B cell (primary cell): ENCODE data around the gene TEX35. TPM values are rescaled to one million over a fixed set of nuclear protein-coding genes. Genes with fewer than 3 reads are reported as not detected.
A peak's percentile ranks its signal among the peaks of the same experiment; 100 is the strongest.

Experiments used
- ATAC-seq: fragments of 200-7000 bp; cut with Tn5 transposase; one replicate; pipeline ENCODE4 v1.10.0; 2021; ENCODE audit warnings: low read depth, mild to moderate bottlenecking, moderate number of reproducible peaks, moderate library complexity
- CTCF ChIA-PET: fragments of 350-600 bp; sonication (Branson Sonifier 250); formaldehyde crosslinking; loops from one replicate; lab custom pipeline; 2021; ENCODE audit warnings: antibody characterized with exemption, inconsistent platforms; lab: Charles Lee
- POLR2A ChIA-PET: fragments of 350-600 bp; sonication (Branson Sonifier 250); formaldehyde crosslinking; loops from one replicate; lab custom pipeline; 2021; ENCODE audit warnings: antibody characterized with exemption; lab: Charles Lee
- DNase-seq: peaks from one replicate; pipeline ENCODE4 v3.0.0; 2013
- H2AFZ ChIP-seq: 2 replicates; pipeline ENCODE4 v1.6.1; 2012; ENCODE audit warnings: mild to moderate bottlenecking, low read depth, low read length; ENCODE audit not compliant: insufficient read depth, poor library complexity, severe bottlenecking
- H3K27ac ChIP-seq, 2 donors: 1 replicate in 1 of 2; 2 replicates in 1 of 2; pipeline ENCODE4 v1.5.1; 2012 to 2013; ENCODE audit warnings: low read length in 2 of 2, mild to moderate bottlenecking in 2 of 2, moderate library complexity in 1 of 2
- H3K27me3 ChIP-seq, 4 experiments: fragments of 200-600 bp in 1 of 4; sonication (generic) in 1 of 4; replicated peaks in 1 of 4; 1 replicate in 2 of 4; 2 replicates in 2 of 4; pipeline versions ENCODE4 v1.6.1 to v1.7.0; 2013 to 2016; ENCODE audit warnings: low read length in 3 of 4, mild to moderate bottlenecking in 2 of 4, mixed read lengths in 1 of 4, moderate library complexity in 1 of 4; ENCODE audit not compliant: insufficient read depth in 4 of 4, control insufficient read depth in 3 of 4; ENCODE audit errors: control extremely low read depth in 1 of 4
- H3K36me3 ChIP-seq, 2 experiments: replicated peaks in 1 of 2; 1 replicate in 1 of 2; 2 replicates in 1 of 2; pipeline versions ENCODE4 v1.6.1 to v1.7.1; 2013; ENCODE audit warnings: low read length in 1 of 2; ENCODE audit not compliant: insufficient read depth in 2 of 2, control insufficient read depth in 1 of 2; ENCODE audit errors: control extremely low read depth in 1 of 2, extremely low read depth in 1 of 2
- H3K4me1 ChIP-seq, 2 donors: fragments of 200-600 bp in 1 of 2; sonication (generic) in 1 of 2; 1 replicate in 1 of 2; 2 replicates in 1 of 2; pipeline versions ENCODE4 v1.5.1 to v1.6.1; 2013 to 2017; ENCODE audit warnings: low read length in 2 of 2; ENCODE audit not compliant: control insufficient read depth in 2 of 2, insufficient read depth in 2 of 2
- H3K4me2 ChIP-seq: replicated peaks from 2 replicates; pipeline ENCODE3; 2012; ENCODE audit warnings: mild to moderate bottlenecking, low read depth, low read length; ENCODE audit not compliant: poor library complexity, severe bottlenecking
- H3K4me3 ChIP-seq, 5 experiments: fragments of 200-600 bp in 1 of 5; sonication (generic) in 1 of 5; 1 replicate in 3 of 5; 2 replicates in 2 of 5; pipeline versions ENCODE4 v1.5.1 to v1.7.0; 2011 to 2016; ENCODE audit warnings: low read length in 4 of 5, mild to moderate bottlenecking in 4 of 5, low read depth in 2 of 5, control low read depth in 1 of 5, moderate library complexity in 1 of 5; ENCODE audit not compliant: insufficient read depth in 1 of 5; ENCODE audit errors: control extremely low read depth in 1 of 5, extremely low read depth in 1 of 5
- H3K79me2 ChIP-seq: fragments of 200-600 bp; sonication (generic); one replicate; pipeline ENCODE4 v1.6.0; 2016; ENCODE audit warnings: low read length; ENCODE audit not compliant: control insufficient read depth, insufficient read depth
- H3K9ac ChIP-seq: fragments of 200-600 bp; sonication (generic); 2 replicates; pipeline ENCODE4 v1.6.1; 2017; ENCODE audit warnings: mild to moderate bottlenecking, low read length, moderate library complexity
- H3K9me3 ChIP-seq, 3 donors: one replicate each; pipeline versions ENCODE4 v1.6.1 to v1.7.1; 2013; ENCODE audit warnings: low read length in 2 of 3; ENCODE audit not compliant: control insufficient read depth in 2 of 3, insufficient read depth in 1 of 3; ENCODE audit errors: control extremely low read depth in 1 of 3
- H4K20me1 ChIP-seq: 2 replicates; pipeline ENCODE4 v1.6.0; 2012; ENCODE audit warnings: mild to moderate bottlenecking, low read length; ENCODE audit not compliant: insufficient read depth, control insufficient read depth, poor library complexity, severe bottlenecking
- H3K27ac Mint-ChIP-seq: one replicate; pipeline ENCODE4 v1.8.0; 2021; ENCODE audit warnings: mixed read lengths
- H3K27me3 Mint-ChIP-seq: one replicate; pipeline ENCODE4 v1.8.0; 2021; ENCODE audit warnings: mixed read lengths
- H3K4me1 Mint-ChIP-seq: one replicate; pipeline ENCODE4 v1.8.0; 2021; ENCODE audit warnings: mixed read lengths
- H3K4me3 Mint-ChIP-seq: one replicate; pipeline ENCODE4 v1.8.0; 2021; ENCODE audit warnings: mixed read lengths
- H3K9me3 Mint-ChIP-seq: one replicate; pipeline ENCODE4 v1.8.0; 2022; ENCODE audit warnings: mixed read lengths; ENCODE audit not compliant: insufficient read depth
- EZH2 ChIP-seq: IDR thresholded peaks from 2 replicates; pipeline ENCODE4 v1.6.1; 2012; ENCODE audit warnings: borderline replicate concordance, low read depth, mild to moderate bottlenecking, moderate library complexity, low read length; ENCODE audit not compliant: insufficient read depth, poor library complexity, severe bottlenecking
- WGBS: methylation state at CpG from one replicate; pipeline ENCODE4 v1.1.5; 2013; ENCODE audit warnings: missing lambda C conversion rate; ENCODE audit not compliant: insufficient coverage; 5-methylcytosine and 5-hydroxymethylcytosine counted together
- intact Hi-C: fragments of 100-400 bp; cut with micrococcal nuclease; formaldehyde crosslinking; loops from one replicate; pipeline ENCODE4 v1.10.0; 2022
- polyA plus RNA-seq: library from polyadenylated mRNA; depleted of rRNA; stranded (reverse); fragments of >200 nt; gene quantifications from 2 replicates; pipeline ENCODE4 v1.2.3, GENCODE V29; 2012
- total RNA-seq, 2 donors: library from RNA; stranded (reverse); fragments of 120-200 nt in 1 of 2; gene quantifications; 1 replicate in 1 of 2; 2 replicates in 1 of 2; pipeline versions ENCODE4 v1.2.3 to v1.2.4, GENCODE V29; 2013 to 2022
- TF ChIP-seq, protein P1 (sequence below): fragments of 200-600 bp; IDR thresholded peaks from one replicate; pipeline ENCODE4 v1.8.0; 2022; ENCODE audit warnings: antibody characterized with exemption, mild to moderate bottlenecking

The TEX35 gene
- total and polyA plus RNA-seq, 2 donors (not counting 1 experiment from before 2014, with no cell fraction given), result 0.09 TPM; not detected in 1

DNA sequence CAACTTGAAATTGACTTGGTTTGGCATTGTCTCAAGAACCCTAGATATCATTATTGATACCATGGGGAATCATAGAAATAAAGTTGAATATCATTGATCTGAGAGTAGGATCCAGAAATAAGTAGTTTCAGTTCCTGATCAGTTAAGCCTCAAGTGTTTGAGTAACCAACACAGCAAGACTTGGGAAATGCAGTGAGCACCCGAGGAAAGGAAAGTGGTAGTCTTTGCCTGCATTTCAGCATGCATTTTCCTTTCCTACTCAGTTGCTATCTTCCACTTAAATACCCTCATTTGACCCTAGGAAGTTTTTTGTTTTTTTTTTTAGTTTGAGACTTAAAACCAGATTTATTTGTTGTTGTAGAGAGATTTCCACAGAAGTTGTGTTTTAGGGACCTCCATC lies 35.1 kb upstream of the TEX35 start:
- Histone ChIP-seq H3K4me3 (no peak overlapping the region), H4K20me1 (no peaks in the 10 kb centered on the region), H3K27ac (no peak overlapping the region), H3K79me2 (no peaks in the 10 kb centered on the region), H3K9me3 (no peaks in the 10 kb centered on the region), H3K36me3 (no peaks in the 10 kb centered on the region), H3K9ac (no peak overlapping the region), H2AFZ (no peak overlapping the region), H3K27me3 (no peaks in the 10 kb centered on the region), H3K4me2 (no peak overlapping the region), H3K4me1 (no peaks in the 10 kb centered on the region)
- intact Hi-C loops, result no loop called here
- ChIA-PET POLR2A (no interaction called here), CTCF (no interaction called here)
- Mint-ChIP-seq H3K27me3 (peaks cover 10% of the 10 kb centered on the region), H3K4me1 (no peaks in the 10 kb centered on the region), H3K9me3 (no peaks in the 10 kb centered on the region), H3K27ac (no peak overlapping the region), H3K4me3 (no peak overlapping the region)
- ATAC-seq (no peak), DNase-seq (no peak)
- no peak for TF ChIP-seq EZH2
- no CpG with 5 or more reads among the region's 1 CpG for WGBS

DNA sequence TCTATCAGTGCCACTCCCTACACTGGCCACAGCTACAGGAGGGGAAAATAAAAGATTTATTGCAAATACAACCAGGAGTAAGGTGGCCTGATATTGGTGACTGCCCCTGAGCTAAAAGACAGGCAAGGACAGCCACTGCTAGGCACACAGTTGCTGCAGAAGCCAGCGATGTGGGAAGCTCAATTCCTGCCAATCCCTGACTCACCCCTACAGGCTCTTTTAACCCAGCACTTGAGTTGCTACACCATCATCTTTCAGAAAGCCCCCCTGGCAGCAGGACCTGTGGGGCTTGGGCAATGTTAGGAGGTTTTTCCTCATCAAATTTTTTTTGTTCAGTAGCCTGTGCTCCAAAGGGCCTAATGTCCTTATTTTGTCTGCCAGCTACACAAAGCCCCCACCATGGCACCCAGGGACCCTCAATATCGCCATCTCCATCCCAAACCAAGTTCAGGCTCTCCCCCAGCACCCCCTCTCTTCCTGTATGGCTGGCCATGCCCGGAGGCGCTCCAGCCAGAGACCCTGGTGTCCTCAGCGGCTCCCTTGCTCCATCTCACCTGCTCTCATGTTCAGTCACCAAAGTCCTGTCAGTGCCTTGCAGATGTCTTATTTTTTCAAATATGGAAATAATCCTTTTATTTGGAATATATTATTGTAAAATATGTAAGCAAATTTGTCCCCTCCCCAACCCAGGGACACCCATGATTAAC lies 29.5 kb upstream of the TEX35 start:
- Mint-ChIP-seq H3K27ac (peak overlapping the region; percentile 21), H3K9me3 (no peaks in the 10 kb centered on the region), H3K4me1 (peaks cover 37% of the 10 kb centered on the region), H3K27me3 (peaks cover 4% of the 10 kb centered on the region), H3K4me3 (no peak overlapping the region)
- H3K36me3 ChIP-seq, result no peaks in the 10 kb centered on the region
- CTCF ChIA-PET, result interaction anchor here (1.2 kb wide), 1 partner anchor 17 kb away, joined by 6 read pairs; no protein-coding TSS in a partner anchor
- H3K27me3 ChIP-seq, result no peaks in the 10 kb centered on the region
- H3K4me1 ChIP-seq, result peaks cover 27% of the 10 kb centered on the region in 2 donors
- no peak overlapping the region for H3K9ac ChIP-seq
- no peak for ATAC-seq
- no peak overlapping the region for H3K4me3 ChIP-seq
- peaks cover 0 to 6% (median 0%) of the 10 kb centered on the region in 3 donors for H3K9me3 ChIP-seq
- no peaks in the 10 kb centered on the region for H3K79me2 ChIP-seq
- no peak overlapping the region for H3K4me2 ChIP-seq
- 89% methylated on average over 4 of the region's 5 CpGs for WGBS
- no peak for DNase-seq
- POLR2A ChIA-PET, result no interaction called here
- intact Hi-C loops, result no loop called here
- peak overlapping the region; percentile 26 for H2AFZ ChIP-seq
- TF ChIP-seq, protein P1, sequence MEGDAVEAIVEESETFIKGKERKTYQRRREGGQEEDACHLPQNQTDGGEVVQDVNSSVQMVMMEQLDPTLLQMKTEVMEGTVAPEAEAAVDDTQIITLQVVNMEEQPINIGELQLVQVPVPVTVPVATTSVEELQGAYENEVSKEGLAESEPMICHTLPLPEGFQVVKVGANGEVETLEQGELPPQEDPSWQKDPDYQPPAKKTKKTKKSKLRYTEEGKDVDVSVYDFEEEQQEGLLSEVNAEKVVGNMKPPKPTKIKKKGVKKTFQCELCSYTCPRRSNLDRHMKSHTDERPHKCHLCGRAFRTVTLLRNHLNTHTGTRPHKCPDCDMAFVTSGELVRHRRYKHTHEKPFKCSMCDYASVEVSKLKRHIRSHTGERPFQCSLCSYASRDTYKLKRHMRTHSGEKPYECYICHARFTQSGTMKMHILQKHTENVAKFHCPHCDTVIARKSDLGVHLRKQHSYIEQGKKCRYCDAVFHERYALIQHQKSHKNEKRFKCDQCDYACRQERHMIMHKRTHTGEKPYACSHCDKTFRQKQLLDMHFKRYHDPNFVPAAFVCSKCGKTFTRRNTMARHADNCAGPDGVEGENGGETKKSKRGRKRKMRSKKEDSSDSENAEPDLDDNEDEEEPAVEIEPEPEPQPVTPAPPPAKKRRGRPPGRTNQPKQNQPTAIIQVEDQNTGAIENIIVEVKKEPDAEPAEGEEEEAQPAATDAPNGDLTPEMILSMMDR, result no peak
- TF ChIP-seq EZH2, result no peak
- H3K27ac ChIP-seq, result no peak overlapping the region
- no peaks in the 10 kb centered on the region for H4K20me1 ChIP-seq
